ENCODE results near the gene COA6.

The COA6 gene, protein sequence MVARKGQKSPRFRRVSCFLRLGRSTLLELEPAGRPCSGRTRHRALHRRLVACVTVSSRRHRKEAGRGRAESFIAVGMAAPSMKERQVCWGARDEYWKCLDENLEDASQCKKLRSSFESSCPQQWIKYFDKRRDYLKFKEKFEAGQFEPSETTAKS

DNA sequence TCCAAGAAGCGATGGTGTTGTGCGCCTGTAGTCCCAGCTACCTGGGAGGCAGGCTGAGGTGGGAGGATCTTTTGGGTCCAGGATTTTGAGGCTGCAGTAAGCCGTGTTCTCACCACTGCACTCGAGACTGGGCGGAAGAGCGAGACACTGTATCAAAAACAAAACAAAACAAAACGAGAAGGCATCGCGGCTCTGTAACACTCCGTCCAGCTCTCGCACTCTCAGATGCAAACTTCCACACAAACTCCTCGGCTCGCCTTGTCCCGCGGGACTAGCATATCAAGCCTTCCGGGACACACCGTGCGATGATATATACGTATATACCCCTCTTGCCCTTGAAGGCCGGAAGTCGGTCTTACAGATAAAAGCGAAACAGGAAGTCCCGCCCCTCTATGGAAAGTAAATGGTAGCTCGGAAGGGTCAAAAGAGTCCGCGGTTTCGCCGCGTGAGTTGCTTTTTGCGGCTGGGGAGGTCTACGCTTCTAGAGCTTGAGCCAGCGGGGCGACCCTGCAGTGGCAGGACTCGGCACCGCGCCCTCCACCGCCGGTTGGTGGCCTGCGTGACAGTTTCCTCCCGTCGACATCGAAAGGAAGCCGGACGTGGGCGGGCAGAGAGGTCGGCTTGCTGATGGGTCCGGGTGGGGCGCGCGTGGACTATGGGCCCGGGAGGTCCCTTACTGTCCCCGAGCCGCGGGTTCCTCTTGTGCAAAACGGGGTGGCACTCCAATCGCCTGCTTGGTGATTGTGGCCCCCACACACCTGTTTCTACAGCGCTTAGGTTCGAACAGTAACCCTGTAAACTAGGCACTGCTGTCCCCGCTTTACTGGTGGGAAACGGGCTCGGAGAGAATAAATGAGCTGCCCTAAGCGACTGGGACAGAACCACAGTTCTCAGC, at the start of gene COA6:
Gene COA6 (plus strand): TSS at position 393 of the 895 bp plus-strand sequence. CDS start 11 bp downstream, at position 404.
- TF ChIP-seq, protein P1, sequence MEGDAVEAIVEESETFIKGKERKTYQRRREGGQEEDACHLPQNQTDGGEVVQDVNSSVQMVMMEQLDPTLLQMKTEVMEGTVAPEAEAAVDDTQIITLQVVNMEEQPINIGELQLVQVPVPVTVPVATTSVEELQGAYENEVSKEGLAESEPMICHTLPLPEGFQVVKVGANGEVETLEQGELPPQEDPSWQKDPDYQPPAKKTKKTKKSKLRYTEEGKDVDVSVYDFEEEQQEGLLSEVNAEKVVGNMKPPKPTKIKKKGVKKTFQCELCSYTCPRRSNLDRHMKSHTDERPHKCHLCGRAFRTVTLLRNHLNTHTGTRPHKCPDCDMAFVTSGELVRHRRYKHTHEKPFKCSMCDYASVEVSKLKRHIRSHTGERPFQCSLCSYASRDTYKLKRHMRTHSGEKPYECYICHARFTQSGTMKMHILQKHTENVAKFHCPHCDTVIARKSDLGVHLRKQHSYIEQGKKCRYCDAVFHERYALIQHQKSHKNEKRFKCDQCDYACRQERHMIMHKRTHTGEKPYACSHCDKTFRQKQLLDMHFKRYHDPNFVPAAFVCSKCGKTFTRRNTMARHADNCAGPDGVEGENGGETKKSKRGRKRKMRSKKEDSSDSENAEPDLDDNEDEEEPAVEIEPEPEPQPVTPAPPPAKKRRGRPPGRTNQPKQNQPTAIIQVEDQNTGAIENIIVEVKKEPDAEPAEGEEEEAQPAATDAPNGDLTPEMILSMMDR (IDR thresholded peaks at IDR 0.05; ENCODE audit: borderline replicate concordance, insufficient read depth, low read depth, low read length): no peak

DNA sequence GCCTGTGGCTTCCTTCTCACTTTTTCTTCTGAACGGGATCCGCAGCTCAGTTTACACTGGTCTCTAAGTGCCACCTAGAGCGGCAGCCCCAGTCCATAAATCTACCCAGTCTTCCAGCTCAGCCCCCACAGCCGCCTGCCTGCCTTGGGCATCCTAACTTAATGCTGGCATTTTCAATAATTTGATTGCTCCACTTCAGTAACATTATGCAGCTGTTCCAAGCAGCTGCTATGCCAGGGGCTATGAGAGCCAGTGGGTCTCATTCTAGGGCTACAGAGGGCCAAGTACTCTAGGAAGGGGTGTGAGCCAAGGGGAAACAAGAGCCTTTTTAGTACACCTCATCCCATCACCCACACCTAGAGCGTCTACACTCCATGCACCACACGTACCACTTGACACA, 48.4 kb upstream of the COA6 start:
- TF ChIP-seq, protein P1 (IDR thresholded peaks at IDR 0.05; ENCODE audit: borderline replicate concordance, insufficient read depth, low read depth, low read length): no peak
- no peak overlapping the region for H3K4me3 ChIP-seq (ENCODE audit: low read depth, low read length)

More for the DNA sequence above, at the start of gene COA6:
- peak within 1 kb of the TSS; percentile 82 for H3K4me3 ChIP-seq (ENCODE audit: low read depth, low read length)

DNA sequence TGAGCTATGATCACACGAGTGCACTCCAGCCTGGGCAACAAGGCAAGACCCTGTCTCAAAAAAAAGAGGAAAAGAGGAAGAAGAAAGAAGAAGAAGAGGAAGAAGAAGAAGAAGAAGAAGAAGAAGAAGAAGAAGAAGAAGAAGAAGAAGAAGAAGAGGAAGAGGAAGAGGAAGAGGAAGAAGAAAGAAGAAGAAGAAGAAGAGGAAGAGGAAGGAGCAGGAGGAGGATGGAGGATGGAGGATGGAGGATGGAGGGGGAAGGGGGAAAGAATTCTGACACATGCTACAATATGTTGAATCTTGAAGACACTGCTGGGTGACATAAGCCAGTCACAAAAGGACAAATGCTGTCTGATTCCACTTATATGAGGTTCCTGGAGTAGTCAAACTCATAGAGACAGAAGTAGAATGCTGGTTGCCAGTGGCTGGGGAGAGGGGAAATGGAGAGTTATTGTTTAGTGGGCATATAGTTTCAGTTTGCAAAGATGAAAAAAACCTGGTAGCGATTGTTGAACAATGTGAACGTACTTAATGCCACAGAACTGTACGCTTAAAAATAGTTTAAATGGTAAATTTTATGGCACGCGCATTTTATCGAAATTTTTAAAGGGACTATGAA, 47.3 kb upstream of the COA6 start:
- peak overlapping the region; percentile 39 for H3K4me3 ChIP-seq (ENCODE audit: low read depth, low read length)
- TF ChIP-seq, protein P1 (IDR thresholded peaks at IDR 0.05; ENCODE audit: borderline replicate concordance, insufficient read depth, low read depth, low read length): no peak

DNA sequence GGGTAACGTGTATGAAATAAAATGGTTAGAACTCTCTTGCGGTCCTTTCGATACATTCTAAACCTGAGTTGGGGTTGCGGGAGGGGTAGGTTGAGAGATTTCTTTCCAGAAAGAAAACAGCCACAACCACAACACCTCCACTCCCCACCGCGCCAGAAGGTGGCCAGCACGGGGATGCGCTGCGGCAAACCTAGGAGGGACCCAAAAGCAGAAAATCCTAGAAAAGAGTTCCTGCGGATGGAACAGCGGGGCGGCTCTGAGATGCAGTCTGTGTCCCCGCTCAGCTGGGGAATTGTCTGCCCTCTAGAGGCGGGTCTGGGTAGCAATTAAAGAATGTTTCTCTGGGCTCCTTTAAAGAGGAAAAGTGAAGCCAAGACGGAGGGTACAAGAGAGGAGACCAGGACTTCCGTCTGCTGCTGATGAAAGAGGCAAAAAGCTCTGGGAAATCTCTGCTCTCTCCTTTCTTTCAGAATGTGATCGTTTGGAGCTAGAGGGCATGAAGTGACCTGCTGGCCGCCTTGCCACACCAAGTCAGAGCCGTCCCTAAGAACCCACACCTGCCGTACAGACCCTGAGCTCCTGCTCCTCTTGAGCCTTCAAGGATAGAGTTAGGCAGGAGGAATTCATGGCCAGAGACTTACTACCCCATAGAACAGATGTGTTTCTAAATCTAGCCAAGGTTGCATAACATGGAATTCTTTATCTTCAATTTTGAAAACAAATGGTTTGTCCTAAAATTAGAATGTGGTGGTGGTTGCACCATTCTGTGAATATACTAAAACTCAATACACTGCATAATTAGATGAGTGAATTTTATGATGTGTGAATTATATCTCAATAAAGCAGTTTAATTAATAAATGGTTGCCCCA, 46.5 kb upstream of the COA6 start:
- peak overlapping the region; percentile 39 for H3K4me3 ChIP-seq (ENCODE audit: low read depth, low read length)
- TF ChIP-seq, protein P1 (IDR thresholded peaks at IDR 0.05; ENCODE audit: borderline replicate concordance, insufficient read depth, low read depth, low read length): peak; percentile 81

DNA sequence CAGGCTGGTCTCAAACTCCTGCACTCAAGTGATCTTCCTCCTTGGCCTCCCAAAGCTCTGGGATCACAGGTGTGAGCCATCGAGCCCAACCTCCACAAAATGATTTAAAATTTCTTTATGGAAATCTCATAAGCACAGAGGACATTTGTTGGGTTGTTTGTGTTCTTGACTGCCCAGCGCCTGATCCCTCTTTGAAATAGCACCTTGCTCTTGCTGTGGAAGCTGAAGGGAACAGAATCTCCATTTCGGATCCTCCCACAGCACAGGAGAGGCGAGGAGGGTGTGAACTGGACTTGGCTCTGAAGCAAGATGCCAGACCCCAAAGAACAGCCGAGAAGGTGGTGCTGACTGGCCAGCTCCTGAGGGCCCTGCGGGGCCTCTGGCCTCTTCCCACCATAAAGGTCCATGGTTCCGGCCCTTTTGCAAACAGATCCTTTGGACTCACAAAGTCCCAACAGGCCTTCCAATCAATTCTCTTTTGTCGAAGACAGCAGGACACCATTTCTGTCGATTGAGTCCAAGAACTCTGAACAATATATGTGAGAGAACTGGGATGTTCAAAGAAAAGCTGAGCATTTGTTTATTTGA, 45.6 kb upstream of the COA6 start:
- no peak overlapping the region for H3K4me3 ChIP-seq (ENCODE audit: low read depth, low read length)
- TF ChIP-seq, protein P1 (IDR thresholded peaks at IDR 0.05; ENCODE audit: borderline replicate concordance, insufficient read depth, low read depth, low read length): no peak

DNA sequence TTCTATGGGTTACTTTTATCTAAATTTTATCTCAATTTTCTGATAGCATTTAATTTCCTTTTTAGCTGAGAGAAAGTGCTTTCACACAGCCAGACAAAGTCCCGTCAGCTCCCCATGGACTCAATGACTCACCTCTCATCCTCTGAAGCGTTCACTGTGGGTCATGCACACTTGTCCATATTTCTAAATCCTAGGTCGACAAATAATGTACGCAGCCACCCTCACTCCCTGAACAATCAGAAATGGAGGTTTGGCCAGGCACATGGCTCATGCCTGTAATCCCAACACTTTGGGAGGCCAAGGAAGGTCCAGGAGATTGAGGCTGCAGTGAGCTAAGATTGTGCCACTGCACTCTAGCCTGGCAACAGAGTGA, 42.4 kb upstream of the COA6 start:
- H3K4me3 ChIP-seq (ENCODE audit: low read depth, low read length): no peak overlapping the region
- TF ChIP-seq, protein P1 (IDR thresholded peaks at IDR 0.05; ENCODE audit: borderline replicate concordance, insufficient read depth, low read depth, low read length): no peak
